GM12878 (cell line): Measurements from ENCODE around the gene MAB21L4. TPM values are rescaled to one million over a fixed set of nuclear protein-coding genes. Genes with fewer than 3 reads are reported as not detected.

Experiments
- ATAC-seq: fragments of 200-7000 bp; cut with Tn5 transposase; 3 replicates; pipeline ENCODE4 v1.9.1; 2020; ENCODE audit warnings: mild to moderate bottlenecking, moderate library complexity
- BruUV-seq: library from RNA; stranded (reverse); fragments of 400-500 nt; replicated peaks from 2 replicates; lab custom pipeline; 2021; lab: Mats Ljungman, UMichigan
- CTCF ChIA-PET: fragments of 300-600 bp; sonication (Branson Sonifier 250); formaldehyde crosslinking; extraction: SDS; loops from one replicate; lab custom pipeline; 2021; ENCODE audit warnings: inconsistent platforms; lab: Yijun Ruan, JAX
- POLR2A ChIA-PET: fragments of 350-600 bp; formaldehyde crosslinking; extraction: SDS; loops from one replicate; lab custom pipeline; 2021; ENCODE audit warnings: inconsistent platforms; lab: Charles Lee
- RAD21 ChIA-PET: fragments of 300-600 bp; sonication (Branson Sonifier 250); formaldehyde crosslinking; loops from one replicate; lab custom pipeline; 2023; ENCODE audit warnings: antibody characterized with exemption; ENCODE audit not compliant: unreplicated experiment; lab: Charles Lee
- SMC1A ChIA-PET: fragments of 300-600 bp; sonication (Branson Sonifier 250); formaldehyde crosslinking; loops from one replicate; lab custom pipeline; 2023; ENCODE audit not compliant: unreplicated experiment, uncharacterized antibody; lab: Charles Lee
- DNase-seq: peaks from one replicate; pipeline ENCODE4 v3.0.0-alpha.2; 2011; ENCODE audit warnings: low read depth, low spot score
- FAIRE-seq: peaks from 3 replicates; lab custom pipeline; 2011; peaks lifted over from hg19 to GRCh38; lab: Jason Lieb, UNC
- H2AFZ ChIP-seq: 2 replicates; pipeline ENCODE4 v1.6.0; 2011; ENCODE audit warnings: low read depth, low read length, control low read depth; ENCODE audit not compliant: control insufficient read depth
- H3K27ac ChIP-seq: 2 replicates; pipeline ENCODE4 v1.5.1; 2011; ENCODE audit warnings: control low read depth; ENCODE audit not compliant: control insufficient read depth, insufficient read depth
- H3K27me3 ChIP-seq, 2 experiments: replicated peaks in 1 of 2; 2 replicates each; pipeline versions ENCODE4 v1.6.0 to v1.6.1; 2011; ENCODE audit warnings: low read length in 1 of 2; ENCODE audit not compliant: control insufficient read depth in 2 of 2, insufficient read depth in 2 of 2
- H3K36me3 ChIP-seq, 2 experiments: 2 replicates each; pipeline ENCODE4 v1.5.1; 2011; ENCODE audit warnings: low read length in 1 of 2; ENCODE audit not compliant: control insufficient read depth in 2 of 2, insufficient read depth in 2 of 2
- H3K4me1 ChIP-seq: 2 replicates; pipeline ENCODE4 v1.6.1; 2011; ENCODE audit warnings: mild to moderate bottlenecking, low read length, moderate library complexity, mixed read lengths; ENCODE audit not compliant: control insufficient read depth, insufficient read depth
- H3K4me2 ChIP-seq: 2 replicates; pipeline ENCODE4 v1.6.0; 2011; ENCODE audit warnings: control low read depth; ENCODE audit not compliant: control insufficient read depth, insufficient read depth
- H3K4me3 ChIP-seq: fragments of 200-600 bp; sonication (generic); 2 replicates; pipeline ENCODE4 v1.5.1; 2016
- H3K79me2 ChIP-seq: 2 replicates; pipeline ENCODE4 v1.6.0; 2011; ENCODE audit warnings: low read length; ENCODE audit not compliant: control insufficient read depth, insufficient read depth
- H3K9ac ChIP-seq: 2 replicates; pipeline ENCODE4 v1.8.0; 2011; ENCODE audit warnings: low read length, control low read depth, mixed read lengths; ENCODE audit not compliant: control insufficient read depth, insufficient read depth
- H3K9me3 ChIP-seq: replicated peaks from 3 replicates; pipeline ENCODE4 v1.5.1; 2011; ENCODE audit warnings: mild to moderate bottlenecking, low read length; ENCODE audit not compliant: control insufficient read depth, insufficient read depth
- H4K20me1 ChIP-seq: 2 replicates; pipeline ENCODE4 v1.6.0; 2011; ENCODE audit not compliant: control insufficient read depth, insufficient read depth
- CHD2 ChIP-seq: IDR thresholded peaks from 2 replicates; pipeline ENCODE4 v1.6.1; 2011; ENCODE audit warnings: low read depth, low read length, improper control_type of control experiment, borderline replicate concordance
- EZH2 ChIP-seq: IDR thresholded peaks from 2 replicates; pipeline ENCODE4 v1.6.1; 2012; ENCODE audit warnings: low read depth, mild to moderate bottlenecking, control low read depth, inconsistent platforms, low read length, borderline replicate concordance; ENCODE audit not compliant: control insufficient read depth
- IRF5 ChIP-seq: fragments of 450-650 bp; IDR thresholded peaks from 2 replicates; pipeline ENCODE4 v1.6.1; 2017; ENCODE audit warnings: borderline replicate concordance
- MTA3 ChIP-seq: IDR thresholded peaks from 2 replicates; pipeline ENCODE4 v1.6.1; 2012; ENCODE audit warnings: low read length, inconsistent platforms, borderline replicate concordance
- NFIC ChIP-seq: IDR thresholded peaks from 2 replicates; pipeline ENCODE4 v1.6.1; 2012; ENCODE audit warnings: low read depth, mild to moderate bottlenecking, inconsistent platforms, low read length, moderate library complexity
- NKRF ChIP-seq: fragments of 450-650 bp; conservative IDR thresholded peaks from 2 replicates; pipeline ENCODE4 v1.6.1; 2017; ENCODE audit warnings: mild to moderate bottlenecking, moderate library complexity
- PBX3 ChIP-seq: IDR thresholded peaks from 2 replicates; pipeline ENCODE4 v1.6.1; 2011; ENCODE audit warnings: mild to moderate bottlenecking, low read depth, low read length, moderate library complexity; ENCODE audit not compliant: insufficient replicate concordance
- TCF7 ChIP-seq: IDR thresholded peaks from 2 replicates; pipeline ENCODE4 v1.6.1; 2014; ENCODE audit warnings: antibody characterized with exemption, borderline replicate concordance
- WGBS: methylation state at CpG from one replicate; pipeline ENCODE4 v1.1.6; 2016; ENCODE audit warnings: low lambda C conversion rate; ENCODE audit not compliant: insufficient replicate concordance, insufficient coverage; ENCODE audit errors: missing lambda C conversion rate; 5-methylcytosine and 5-hydroxymethylcytosine counted together
- in situ Hi-C: fragments of 300-500 bp; cut with MboI; formaldehyde crosslinking; loops from 9 replicates; pipeline ENCODE4 v1.14.3; 2018; ENCODE audit warnings: mixed read lengths
- intact Hi-C: fragments of 100-400 bp; cut with micrococcal nuclease; formaldehyde crosslinking; loops from one replicate; pipeline ENCODE4 v1.14.2; 2022; ENCODE audit not compliant: unreplicated experiment
- polyA plus RNA-seq, 11 experiments: library from polyadenylated mRNA; depleted of rRNA in 4 of 11; unstranded in 6 of 11; stranded (reverse) in 5 of 11; fragments of >200 nt; fragmentation: Nextera tagmentation in 4 of 11; fragmentation: Illumina TruSeq in 1 of 11; extraction: Ambion mirVana in 4 of 11; extraction: Trizol in 1 of 11; gene quantifications; 1 replicate in 1 of 11; 2 replicates in 10 of 11; pipeline versions ENCODE4 v1.2.1 to v1.2.3, GENCODE V29; 2011 to 2016; ENCODE audit warnings: inconsistent platforms in 2 of 11, missing spikeins in 2 of 11, low read depth in 1 of 11
- total RNA-seq, 4 experiments: library from RNA; depleted of rRNA in 3 of 4; stranded (reverse); fragments of >200 nt in 3 of 4; fragmentation: Illumina TruSeq in 1 of 4; extraction: Trizol in 1 of 4; gene quantifications; 2 replicates each; pipeline versions ENCODE4 v1.2.1 to v1.2.3, GENCODE V29; 2013 to 2021

Gene MAB21L4
- total and polyA plus RNA-seq, 10 of the 15 experiments (the other 5 are each of a cell fraction or from before 2014, with no cell fraction given): 0.03 TPM; not detected in 9

- no peak overlapping the region for H3K27ac ChIP-seq
- H3K4me3 ChIP-seq: no peak overlapping the region
- TF ChIP-seq NKRF: no peak
- TF ChIP-seq EZH2: no peak
- TF ChIP-seq CHD2: no peak
- TF ChIP-seq NFIC: no peak
- no peak for TF ChIP-seq TCF7
- no peak for TF ChIP-seq MTA3
- TF ChIP-seq PBX3: no peak
- TF ChIP-seq IRF5: no peak
- RAD21 ChIA-PET: no interaction called here
- BruUV-seq: no TSS peak
- no peaks in the 10 kb centered on the region for H4K20me1 ChIP-seq
- H3K4me2 ChIP-seq: no peak overlapping the region
- no peak; the same call in 2 of the 3 replicates for ATAC-seq
- no peaks in the 10 kb centered on the region; the same call in 2 of the 3 replicates for H3K9me3 ChIP-seq
- peaks cover 0 to 2% of the 10 kb centered on the region in 2 experiments; a peak in 2 of 4 replicates for H3K27me3 ChIP-seq
- POLR2A ChIA-PET: no interaction called here
- 35% methylated on average over 15 of the region's 23 CpGs for WGBS
- no peak for DNase-seq
- in situ Hi-C loops: no loop called here
- CTCF ChIA-PET: interaction anchor here (1.3 kb wide), 1 partner anchor 20 kb away, joined by 4 read pairs; no protein-coding TSS in a partner anchor
- FAIRE-seq: no peak
- SMC1A ChIA-PET: no interaction called here
- H2AFZ ChIP-seq: no peak overlapping the region
- no peaks in the 10 kb centered on the region for H3K4me1 ChIP-seq
- H3K36me3 ChIP-seq: no peaks in the 10 kb centered on the region
- intact Hi-C loops: no loop called here
- no peak overlapping the region for H3K9ac ChIP-seq
- H3K79me2 ChIP-seq: no peaks in the 10 kb centered on the region
These were observed 38.2 kb upstream of the MAB21L4 start for GRCh38 chr2:240933966-240934700.
